ENCODE measurements around the gene SLX4IP.

SLX4IP gene

GRCh38 chr20:10554285-10554684, 119.2 kb downstream of the SLX4IP start:
- no peak for DNase-seq

DNA sequence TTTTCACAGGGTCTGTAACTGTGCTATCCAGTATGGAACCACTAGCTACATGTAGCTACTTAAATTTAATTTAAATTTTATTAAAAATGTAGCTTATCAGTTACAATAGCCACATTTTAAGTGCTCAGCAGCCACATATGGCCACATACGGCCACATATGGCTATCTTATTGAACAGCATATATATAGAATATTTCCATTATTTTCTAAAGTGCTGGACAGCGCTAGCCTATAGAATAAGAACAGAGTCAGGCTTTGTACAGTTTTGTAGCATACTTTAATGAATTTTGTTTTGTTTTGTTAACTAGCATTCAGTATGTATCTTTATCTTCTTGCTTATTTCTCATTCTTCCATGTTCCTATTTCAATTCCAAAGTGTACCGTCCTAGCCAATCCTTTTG, 120.3 kb downstream of the SLX4IP start:
- no peak for DNase-seq

- DNase-seq, result no peak
These were observed 120.8 kb downstream of the SLX4IP start for GRCh38 chr20:10555865-10556308.

DNA sequence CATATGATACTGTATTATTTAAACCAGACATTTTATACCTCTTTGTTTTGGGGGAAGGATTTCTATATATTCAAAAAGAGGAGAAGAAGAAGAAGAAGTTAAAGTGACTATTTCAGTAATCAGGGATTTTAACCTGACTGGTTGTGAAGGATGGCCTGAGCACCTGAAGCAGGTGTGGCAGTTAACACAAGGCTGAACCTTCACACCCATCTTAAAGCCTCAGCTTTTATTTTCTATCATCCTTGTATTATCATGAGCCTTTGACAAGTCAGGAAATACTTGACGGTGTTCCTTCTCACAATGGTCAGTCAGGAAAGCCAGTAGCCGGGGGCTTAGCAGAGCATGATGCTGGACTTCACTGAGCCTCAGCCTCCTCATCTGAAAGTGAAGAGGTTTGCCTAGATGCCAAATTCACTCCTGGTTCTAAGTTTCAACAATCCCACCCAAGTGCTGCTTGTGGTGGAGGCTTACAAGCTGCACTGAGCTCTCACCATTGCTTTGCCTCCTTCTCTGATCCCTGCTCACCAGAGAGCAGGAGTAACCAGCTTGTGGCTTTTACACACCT, 121.5 kb downstream of the SLX4IP start:
- DNase-seq, result no peak

GRCh38 chr20:10557685-10558084, 122.6 kb downstream of the SLX4IP start:
- no peak for DNase-seq

- DNase-seq, result peak; percentile 43 to 48
These were observed 123.6 kb downstream of the SLX4IP start for GRCh38 chr20:10558635-10559187.

GRCh38 chr20:10559266-10559665, 124.2 kb downstream of the SLX4IP start:
- DNase-seq, result no peak

DNA sequence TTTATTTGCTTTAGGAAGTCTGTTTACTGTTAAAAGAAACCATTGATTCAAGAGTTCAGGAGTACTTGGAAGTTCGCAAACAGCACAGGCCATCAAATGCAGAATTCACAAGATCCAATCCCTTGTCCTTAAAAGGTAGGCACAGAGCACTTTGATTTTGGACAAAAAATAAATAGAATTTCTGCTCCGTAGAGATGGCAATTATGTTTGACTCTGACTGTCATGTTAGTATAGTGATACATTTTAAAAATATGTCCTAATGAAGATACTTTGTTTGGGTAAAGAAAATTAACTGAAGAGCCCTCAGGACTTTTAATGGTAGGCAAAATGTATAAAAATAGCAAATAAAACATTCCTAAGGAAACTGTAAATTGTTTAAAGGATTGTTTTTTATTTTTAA, 125.6 kb downstream of the SLX4IP start:
- no peak for DNase-seq

DNA sequence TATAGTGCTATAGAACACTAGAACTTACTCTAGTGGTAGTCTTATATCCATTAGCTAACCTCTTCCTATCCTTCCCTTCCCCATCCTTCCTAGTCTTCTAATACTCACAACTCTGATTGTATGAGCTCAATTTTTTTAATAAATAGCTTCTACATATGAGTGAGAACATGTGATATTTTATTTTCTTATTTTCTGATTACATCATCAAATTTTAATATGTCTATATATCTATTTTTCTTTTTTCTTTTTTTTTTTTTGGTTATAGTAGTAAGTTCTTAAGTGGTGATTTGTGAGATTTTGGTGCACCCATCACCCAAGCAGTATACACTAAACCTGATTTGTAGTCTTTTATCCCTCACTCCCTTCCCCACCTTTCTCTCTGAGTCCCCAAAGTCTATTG, 126.2 kb downstream of the SLX4IP start:
- no peak for DNase-seq

DNA sequence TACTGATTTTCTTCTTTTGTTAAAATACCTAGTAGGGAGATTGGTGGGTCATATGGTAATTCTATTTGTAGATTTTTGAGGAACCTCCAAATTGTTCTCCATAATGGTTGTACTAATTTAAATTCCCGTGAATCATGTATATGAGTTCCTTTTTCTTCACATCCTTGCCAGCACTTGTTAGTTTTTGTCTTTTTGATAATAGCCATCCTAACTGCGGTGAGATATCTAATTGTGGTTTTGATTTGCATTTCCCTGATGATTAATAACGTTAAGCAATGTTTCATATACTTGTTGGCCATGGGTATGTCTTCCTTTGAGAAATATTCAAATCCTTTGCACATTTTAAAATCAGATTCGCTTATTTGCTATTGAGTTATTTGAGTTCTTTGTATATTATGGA, 127.8 kb downstream of the SLX4IP start:
- no peak for DNase-seq

DNA sequence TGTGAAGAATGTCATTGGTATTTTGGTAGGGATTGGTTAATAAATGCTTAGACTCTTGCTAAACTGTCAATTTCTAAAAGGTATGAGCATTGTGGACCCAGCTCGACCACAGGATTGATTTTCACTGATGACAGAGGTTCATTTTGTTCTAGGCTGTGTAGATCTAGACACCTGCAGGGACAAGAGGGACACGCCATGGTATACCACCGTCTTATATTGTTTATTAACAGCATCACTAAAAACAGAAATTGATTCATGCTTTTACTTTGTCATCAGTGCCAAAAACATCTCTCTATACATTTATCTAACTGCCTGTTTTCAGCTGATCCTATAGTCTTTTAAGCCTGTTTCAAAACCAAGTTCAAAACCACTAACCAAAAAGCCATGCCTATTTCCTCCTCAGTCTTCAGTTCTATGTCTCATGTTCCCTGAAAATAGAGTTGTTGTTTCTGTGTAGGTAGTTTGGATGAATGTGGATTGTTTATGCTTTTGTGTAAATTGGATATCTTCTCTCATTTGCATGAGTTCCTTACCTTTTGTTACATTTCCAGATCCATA, 128.9 kb downstream of the SLX4IP start:
- no peak for DNase-seq

- DNase-seq, result no peak
These were observed 130.3 kb downstream of the SLX4IP start for GRCh38 chr20:10565191-10565921.

GRCh38 chr20:10565922-10566897, 131.1 kb downstream of the SLX4IP start:
- no peak for DNase-seq

DNA sequence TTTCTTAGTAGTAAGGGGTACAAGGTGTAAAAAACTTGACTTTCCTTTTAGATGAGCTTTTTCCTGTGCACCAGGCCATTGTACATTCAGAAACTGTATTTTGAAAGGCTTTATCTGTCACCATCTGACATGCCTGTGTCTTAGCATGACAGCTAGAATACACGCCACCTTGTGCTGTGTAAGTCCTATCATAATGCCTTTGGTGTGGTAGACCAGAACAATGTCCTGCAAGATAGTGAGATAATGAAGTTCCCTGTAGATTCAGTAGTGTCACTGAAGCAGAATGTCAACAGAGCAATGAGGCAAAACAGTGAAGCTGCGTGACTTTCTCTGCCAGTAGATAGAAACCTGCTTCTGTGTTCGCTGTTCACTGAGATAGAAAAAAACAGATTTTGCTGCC, 132.9 kb downstream of the SLX4IP start:
- no peak for DNase-seq

GRCh38 chr20:10571313-10571815, 136.3 kb downstream of the SLX4IP start:
- no peak for DNase-seq

DNA sequence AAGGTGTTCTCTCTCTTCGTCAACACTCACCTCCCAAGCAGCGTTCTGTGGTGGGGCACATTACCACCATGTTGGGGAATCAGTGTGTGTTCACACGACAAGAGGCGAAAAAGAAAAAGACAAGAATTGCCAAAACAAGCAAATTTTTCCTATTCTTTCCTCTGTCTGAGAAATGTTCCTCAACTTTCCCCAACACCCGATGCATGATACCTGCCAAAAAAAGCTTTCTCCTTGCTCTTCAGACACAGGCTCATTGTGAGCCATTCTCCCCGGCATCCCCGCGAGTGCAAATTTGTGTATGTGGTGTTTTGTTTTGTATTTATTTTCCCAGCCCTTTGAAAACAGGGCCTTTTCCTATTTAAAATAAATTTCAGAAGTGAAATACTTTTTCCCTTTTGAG, 137.7 kb downstream of the SLX4IP start:
- no peak for DNase-seq

GRCh38 chr20:10573273-10573950, 138.3 kb downstream of the SLX4IP start:
- DNase-seq, result no peak

GRCh38 chr20:10573951-10574339, 138.8 kb downstream of the SLX4IP start:
- DNase-seq, result no peak

DNA sequence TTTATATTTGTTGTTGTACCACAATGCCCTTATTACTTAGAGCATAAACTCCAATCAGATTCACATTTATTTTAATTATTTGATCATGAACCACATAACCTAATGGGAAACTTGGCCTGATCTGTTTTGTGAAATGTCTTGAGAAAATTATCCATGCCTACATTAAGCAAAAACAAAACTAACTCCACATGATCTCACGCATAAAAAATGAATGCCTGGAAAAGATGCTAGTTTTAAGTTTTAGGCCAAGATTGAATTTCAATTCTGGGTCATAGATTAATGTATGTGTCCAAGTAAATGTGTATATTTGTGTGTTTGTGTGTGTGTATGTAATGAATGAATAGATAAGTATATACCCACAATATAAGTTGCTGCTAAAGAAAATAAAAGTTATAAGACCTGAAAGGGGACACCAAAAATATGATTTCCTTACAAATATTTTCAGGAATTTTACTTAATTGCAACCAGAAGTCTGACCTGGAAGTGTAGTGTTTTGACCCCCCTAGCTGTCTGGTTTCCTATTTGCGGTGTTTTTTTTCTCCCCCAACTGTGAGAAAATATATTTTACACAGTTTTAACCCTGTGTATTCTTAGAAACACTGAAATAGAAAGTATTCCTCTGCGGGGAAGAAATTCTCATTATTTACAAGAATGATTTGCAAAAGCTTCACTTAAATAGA, 141.4 kb downstream of the SLX4IP start:
- DNase-seq, result no peak

- no peak for DNase-seq
These were observed 142.5 kb downstream of the SLX4IP start for GRCh38 chr20:10577648-10578047.

DNA sequence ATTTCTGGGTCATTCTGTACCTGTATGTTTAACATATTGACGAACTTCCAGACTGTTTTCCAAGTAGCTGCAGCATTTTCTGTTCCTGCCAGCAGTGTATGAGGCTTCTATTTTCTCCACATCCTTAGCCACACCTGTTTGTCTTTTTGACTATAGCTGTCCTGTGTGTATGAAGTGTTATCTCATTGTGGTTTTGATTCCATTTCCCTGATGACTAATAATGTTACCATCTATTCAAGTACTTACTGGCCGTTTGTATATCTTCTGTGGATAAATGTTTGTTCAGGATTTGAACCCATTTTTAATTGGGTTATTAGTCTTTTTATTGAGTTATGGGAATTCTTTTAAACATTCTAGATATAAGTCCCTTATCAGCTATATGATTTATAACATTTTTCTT, 143.5 kb downstream of the SLX4IP start:
- DNase-seq, result no peak

DNA sequence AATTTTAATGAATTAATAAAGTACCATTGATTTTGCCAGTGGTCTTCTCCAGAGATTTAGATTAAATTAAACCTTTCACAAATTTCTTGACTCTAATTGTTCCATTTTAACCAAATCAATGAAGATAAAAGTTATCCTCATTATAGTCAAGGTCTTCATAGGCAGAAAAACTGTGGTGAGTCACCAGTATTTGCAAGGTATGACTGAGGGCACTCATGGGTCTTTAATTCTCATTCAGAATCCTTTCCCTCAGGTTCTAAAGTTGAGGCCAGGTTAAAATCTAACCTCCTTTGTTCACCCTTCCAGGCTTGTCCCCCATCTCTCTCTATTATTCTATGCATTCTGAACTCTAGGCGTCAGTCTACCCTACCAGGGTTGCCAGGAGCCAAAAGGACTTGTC, 144.8 kb downstream of the SLX4IP start:
- no peak for DNase-seq

All from activated T-cell treated with anti-CD3 and anti-CD28 coated beads, Interleukin-2, amount 50 U/mL, for 48 hours (primary cell).